Inferior parietal cortex (tissue), 1 donor: Measurements from ENCODE around the gene L3MBTL4.

Experiments
- DNase-seq: peaks from one replicate; pipeline ENCODE4 v3.0.0-alpha.2; 2016; ENCODE audit errors: extremely low spot score

L3MBTL4 gene

DNA sequence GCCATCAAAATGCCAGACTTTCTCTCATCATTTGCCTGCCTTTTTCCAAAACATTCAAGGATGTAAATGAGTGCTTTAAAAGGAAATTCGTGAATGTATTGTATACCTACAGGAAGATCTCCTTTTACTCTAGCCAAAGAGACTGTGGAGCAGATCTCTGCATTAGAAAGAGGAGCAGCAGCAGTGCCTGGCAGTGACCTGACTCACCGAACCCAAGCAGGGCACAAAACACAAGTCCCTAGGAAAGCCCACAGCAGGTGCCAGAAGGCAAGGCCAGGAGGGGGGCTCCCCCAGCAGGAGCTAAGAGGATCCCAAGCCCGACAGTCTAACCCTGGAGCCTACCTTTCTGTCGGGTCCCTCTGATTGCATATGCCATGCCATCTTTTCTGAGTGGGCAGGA is 47.9 kb downstream of the L3MBTL4 start:
- no peak for DNase-seq

- DNase-seq: no peak
Measured at GRCh38 chr18:6365385-6365784, 49.3 kb downstream of the L3MBTL4 start.

- DNase-seq: no peak
Measured at GRCh38 chr18:6363216-6363615, 51.5 kb downstream of the L3MBTL4 start.

DNA sequence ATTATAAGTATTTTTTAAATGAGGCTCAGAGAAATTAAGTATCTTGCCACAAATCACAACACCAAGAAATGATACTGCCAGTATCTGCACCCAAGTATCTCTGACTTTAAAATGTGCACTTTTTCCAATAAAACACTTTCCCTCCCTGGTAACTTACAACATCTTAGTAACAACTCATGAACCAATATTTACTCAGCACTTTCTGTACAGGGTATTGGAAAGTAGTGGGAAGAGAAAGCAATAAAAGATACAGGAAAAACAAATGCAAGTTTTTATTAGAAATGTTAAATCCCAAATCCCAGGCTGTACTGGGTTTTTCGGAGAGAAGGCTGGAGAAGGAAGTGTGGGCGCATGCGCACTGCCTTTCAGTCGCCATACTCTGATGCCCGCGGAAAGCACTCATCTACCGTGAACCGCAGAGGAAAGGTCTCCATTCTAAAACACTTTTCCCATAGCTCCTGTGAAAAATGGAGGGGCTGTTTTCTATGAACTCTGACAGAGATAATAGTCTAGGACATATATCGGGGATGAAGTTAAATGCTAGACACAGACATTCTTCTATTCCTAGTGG is 52.1 kb downstream of the L3MBTL4 start:
- DNase-seq: no peak

DNA sequence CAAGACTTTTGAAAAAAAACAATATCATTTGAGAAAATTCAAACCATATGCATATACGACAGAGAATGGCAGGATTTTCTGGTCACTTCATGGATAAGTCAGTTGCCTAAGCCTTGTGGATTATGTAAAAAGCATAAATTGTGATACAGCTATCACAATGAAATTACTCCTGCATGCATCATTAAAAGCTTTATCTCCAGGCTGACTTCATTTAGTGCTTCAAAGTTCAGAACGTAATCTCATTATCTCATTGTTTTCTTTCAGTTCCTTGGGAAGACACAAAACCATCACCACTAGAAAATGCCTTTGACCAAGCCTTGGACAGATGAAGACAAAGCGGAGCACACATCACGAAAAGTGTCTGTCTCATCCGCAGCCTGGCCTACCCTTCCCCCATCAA is 57.0 kb downstream of the L3MBTL4 start:
- no peak for DNase-seq

GRCh38 chr18:6355789-6356589 is 58.7 kb downstream of the L3MBTL4 start:
- no peak for DNase-seq

DNA sequence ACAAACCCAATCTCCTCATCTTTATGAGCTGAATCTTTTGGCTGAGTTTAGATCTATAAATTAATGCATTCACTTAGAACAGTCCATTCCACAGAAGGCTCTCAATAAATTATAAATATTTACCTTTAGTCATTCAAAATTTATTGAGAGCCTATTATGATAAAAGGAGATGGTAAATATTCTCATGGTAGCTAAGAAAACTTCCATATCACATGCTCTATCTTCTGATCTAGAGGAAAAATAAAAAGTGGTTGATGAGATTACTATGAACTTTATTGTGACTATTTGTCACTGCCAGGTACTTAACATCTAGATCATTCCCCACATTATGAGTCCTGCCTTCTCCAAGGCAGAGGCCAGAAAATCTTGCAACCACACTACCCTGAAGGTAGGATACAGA is 62.4 kb downstream of the L3MBTL4 start:
- no peak for DNase-seq

- no peak for DNase-seq
Measured at GRCh38 chr18:6342990-6343389, 71.7 kb downstream of the L3MBTL4 start.

GRCh38 chr18:6341709-6342108 is 73.0 kb downstream of the L3MBTL4 start:
- no peak for DNase-seq

DNA sequence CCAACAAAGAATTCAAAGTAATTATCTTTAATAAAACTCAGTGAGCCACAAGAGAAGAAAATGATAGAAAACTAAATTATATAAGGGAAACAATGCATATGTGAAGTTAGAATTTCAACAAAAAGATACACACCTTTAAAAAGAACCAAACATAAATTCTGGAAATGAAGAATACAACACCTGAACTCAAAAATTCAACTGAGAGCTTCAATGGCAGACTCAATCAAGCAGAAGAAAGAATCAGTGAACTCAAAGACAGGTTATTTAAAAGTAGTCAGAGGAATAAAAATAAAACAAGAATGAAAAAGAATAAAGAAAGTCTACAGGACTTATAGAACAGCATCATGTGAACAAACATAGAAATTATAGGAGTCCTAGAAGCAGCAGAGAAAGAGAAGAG is 73.4 kb downstream of the L3MBTL4 start:
- no peak for DNase-seq

- no peak for DNase-seq
Measured at GRCh38 chr18:6340121-6340520, 74.6 kb downstream of the L3MBTL4 start.

- no peak for DNase-seq
Measured at GRCh38 chr18:6336239-6336638, 78.5 kb downstream of the L3MBTL4 start.

- DNase-seq: no peak
Measured at GRCh38 chr18:6333981-6334380, 80.7 kb downstream of the L3MBTL4 start.

- DNase-seq: no peak
Measured at GRCh38 chr18:6331872-6332271, 82.8 kb downstream of the L3MBTL4 start.

GRCh38 chr18:6330786-6331185 is 83.9 kb downstream of the L3MBTL4 start:
- no peak for DNase-seq

DNA sequence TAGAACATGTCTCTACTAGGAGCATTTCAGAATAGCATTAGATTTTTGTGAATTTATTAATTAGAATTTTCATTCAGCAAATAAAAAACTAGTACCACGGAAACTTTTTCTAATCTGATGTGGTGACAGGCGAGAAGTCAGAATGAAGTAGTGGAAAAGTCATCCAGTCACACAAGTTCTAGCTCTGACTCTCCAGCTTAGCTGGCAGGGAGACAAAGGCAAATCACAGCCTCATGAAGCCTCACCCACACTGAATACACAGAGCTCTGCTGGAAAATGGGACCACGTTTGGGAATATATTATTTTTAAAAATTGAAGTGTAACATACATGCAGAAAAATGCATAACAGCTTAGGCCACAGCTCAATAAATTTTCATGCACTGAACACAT is 86.1 kb downstream of the L3MBTL4 start:
- DNase-seq: no peak

DNA sequence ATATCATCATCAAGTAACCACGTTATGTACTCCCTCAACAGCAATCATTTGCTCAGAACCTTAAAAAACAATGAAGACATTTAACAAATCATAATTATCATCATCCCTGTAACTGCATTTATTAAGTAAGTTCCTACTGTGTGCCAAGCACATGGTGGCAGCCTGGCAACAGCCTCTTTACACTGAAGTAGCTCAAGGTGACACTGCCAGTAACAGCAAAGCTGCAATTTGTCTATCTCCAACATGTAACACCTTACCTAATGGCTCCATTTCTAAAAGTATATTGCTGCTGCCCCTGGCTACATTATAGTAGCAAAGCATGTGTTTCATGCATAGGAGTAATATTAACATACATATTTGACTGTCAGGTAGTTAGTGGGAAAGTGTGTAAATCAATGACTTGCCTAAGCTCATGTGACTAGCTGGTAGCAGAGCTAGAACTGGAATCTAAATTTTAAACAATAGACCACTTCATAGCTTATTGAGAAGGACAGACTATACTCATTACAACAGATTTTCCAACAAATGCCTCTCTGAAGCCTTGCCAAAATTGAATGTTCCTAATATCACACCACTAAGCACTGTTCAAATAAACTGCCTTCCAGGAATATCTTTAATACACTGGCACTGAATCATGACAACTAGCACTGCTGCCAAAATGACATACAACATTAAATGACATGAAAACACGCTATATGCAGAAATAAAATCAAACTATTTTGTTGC is 86.7 kb downstream of the L3MBTL4 start:
- DNase-seq: no peak

- DNase-seq: no peak
Measured at GRCh38 chr18:6327485-6327884, 87.2 kb downstream of the L3MBTL4 start.

DNA sequence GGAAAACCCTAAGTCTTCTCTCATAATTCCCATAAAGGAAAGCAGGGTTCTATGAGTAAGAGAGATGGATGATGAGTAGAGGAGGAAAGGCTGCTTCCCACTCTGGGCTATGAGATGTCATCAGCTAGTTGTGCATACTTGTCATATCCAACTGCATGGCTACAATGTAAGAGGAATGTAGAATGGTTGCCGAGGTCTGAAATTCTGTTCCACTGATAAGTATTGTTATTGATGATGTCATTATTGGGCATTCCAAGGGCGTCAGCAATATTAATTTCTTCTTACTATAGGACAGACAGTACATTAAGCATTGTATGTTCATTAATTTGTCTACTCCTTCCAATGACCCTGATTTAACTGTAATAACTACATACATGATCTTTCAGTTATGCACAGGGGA is 88.1 kb downstream of the L3MBTL4 start:
- DNase-seq: no peak

DNA sequence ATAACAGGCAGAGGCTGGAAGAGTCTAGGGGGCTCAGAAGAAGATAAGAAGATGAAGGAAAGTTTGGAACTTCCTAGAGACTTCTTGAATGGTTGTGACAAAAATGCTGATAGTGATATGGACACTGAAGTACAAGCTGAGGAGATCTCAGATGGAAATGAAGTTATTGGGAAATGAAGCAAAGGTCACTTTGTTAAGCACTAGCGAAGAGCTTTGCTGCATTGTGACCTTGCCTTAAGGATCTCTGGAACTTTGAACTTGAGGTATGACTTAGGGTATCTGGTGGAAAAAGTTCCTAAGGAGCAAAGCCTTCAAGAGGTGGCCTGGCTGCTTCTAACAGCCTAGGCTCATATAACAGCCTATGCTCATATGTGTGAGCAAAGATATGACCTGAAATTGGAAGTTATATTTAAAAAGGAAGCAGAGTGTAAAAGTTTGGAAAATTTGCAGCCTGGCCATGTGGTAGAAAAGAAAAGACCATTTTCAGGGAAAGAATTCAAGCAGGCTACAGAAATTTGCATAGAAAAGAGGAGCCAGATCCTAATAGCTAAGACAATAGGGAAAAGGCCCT is 91.3 kb downstream of the L3MBTL4 start:
- no peak for DNase-seq

- no peak for DNase-seq
Measured at GRCh38 chr18:6315517-6316331, 99.0 kb downstream of the L3MBTL4 start.

- DNase-seq: no peak
Measured at GRCh38 chr18:6313415-6313814, 101.3 kb downstream of the L3MBTL4 start.
